Measurements from ENCODE around the gene CDKN2B. TPM values are rescaled to one million over a fixed set of nuclear protein-coding genes. Genes with fewer than 3 reads are reported as not detected.

CDKN2B gene
- total and polyA plus RNA-seq, 2 experiments from 2014 or later: 0.21 to 1.8 TPM

DNA sequence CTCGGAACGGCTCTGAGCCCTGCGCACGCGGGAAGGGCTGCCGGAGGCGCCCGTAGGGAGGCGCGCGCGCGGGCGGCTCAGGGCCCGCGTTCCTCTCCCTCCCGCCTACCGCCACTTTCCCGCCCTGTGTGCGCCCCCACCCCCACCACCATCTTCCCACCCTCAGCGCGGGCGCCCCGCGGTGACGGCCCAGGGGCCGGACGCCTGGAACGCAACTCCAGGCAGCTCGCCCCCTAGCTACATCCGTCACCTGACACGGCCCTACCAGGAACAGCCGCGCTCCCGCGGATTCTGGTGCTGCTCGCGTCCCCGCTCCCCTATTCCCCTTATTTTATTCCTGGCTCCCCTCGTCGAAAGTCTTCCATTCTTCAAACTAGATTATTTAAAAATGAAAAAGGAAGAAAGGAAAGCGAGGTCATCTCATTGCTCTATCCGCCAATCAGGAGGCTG is 14.5 kb downstream of the CDKN2B start, which contains the start of gene CDKN2B-AS1:
TSS of gene CDKN2B-AS1 (plus strand) at position 236 of the 450 bp plus-strand sequence.
- H3K9me3 ChIP-seq (ENCODE audit: low read depth): no peaks in the 10 kb centered on the region
- TF ChIP-seq, protein P1, sequence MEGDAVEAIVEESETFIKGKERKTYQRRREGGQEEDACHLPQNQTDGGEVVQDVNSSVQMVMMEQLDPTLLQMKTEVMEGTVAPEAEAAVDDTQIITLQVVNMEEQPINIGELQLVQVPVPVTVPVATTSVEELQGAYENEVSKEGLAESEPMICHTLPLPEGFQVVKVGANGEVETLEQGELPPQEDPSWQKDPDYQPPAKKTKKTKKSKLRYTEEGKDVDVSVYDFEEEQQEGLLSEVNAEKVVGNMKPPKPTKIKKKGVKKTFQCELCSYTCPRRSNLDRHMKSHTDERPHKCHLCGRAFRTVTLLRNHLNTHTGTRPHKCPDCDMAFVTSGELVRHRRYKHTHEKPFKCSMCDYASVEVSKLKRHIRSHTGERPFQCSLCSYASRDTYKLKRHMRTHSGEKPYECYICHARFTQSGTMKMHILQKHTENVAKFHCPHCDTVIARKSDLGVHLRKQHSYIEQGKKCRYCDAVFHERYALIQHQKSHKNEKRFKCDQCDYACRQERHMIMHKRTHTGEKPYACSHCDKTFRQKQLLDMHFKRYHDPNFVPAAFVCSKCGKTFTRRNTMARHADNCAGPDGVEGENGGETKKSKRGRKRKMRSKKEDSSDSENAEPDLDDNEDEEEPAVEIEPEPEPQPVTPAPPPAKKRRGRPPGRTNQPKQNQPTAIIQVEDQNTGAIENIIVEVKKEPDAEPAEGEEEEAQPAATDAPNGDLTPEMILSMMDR (IDR thresholded peaks at IDR 0.05; ENCODE audit: low read depth, low read length): no peak

DNA sequence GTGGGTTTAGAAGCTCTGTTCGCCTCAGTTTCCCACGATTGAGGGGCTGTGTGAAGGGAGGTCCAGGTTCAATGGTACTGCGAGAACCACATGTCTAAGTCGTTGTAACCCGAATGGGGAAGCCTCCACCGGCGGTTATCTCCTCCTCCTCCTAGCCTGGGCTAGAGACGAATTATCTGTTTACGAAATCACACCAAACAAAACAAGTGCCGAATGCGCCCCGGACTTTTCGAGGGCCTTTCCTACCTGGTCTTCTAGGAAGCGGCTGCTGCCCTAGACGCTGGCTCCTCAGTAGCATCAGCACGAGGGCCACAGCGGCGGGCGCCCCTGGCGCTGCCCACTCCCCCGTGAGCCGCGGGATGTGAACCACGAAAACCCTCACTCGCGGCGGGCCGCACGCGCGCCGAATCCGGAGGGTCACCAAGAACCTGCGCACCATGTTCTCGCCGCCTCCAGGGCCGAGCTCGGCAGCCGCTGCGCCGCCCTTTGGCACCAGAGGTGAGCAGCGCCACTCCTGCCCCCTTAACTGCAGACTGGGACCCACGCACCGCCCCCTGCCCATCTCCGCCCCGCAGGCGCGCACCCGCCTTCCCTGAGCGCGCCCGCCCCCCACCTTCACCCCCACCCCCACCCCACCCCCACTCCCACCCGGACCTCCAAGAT is 15.1 kb downstream of the CDKN2B start, which contains the start of gene CDKN2A:
TSS of gene CDKN2A (minus strand) at position 500 of the 663 bp plus-strand sequence.
- H3K4me3 ChIP-seq: peak within 1 kb of the TSS; percentile 40
- H3K27me3 ChIP-seq: peaks cover 100% of the 10 kb centered on the region
- DNase-seq (ENCODE audit: low read depth in 1 of 2, low spot score in 1 of 2): peak; percentile 48 to 52
- H3K36me3 ChIP-seq: no peaks in the 10 kb centered on the region
- no peaks in the 10 kb centered on the region for H3K9me3 ChIP-seq (ENCODE audit: low read depth)
- TF ChIP-seq, protein P1 (IDR thresholded peaks at IDR 0.05; ENCODE audit: low read depth, low read length): no peak
- H3K27ac ChIP-seq: no peak within 1 kb of the TSS
- no peaks in the 10 kb centered on the region for H3K4me1 ChIP-seq (ENCODE audit: low read depth)

More for the DNA sequence above, 14.5 kb downstream of the CDKN2B start, which contains the start of gene CDKN2B-AS1:
- Histone ChIP-seq H3K27me3 (peaks cover 100% of the 10 kb centered on the region), H3K4me1 (ENCODE audit: low read depth) (no peaks in the 10 kb centered on the region), H3K27ac (no peak within 1 kb of the TSS), H3K4me3 (peak within 1 kb of the TSS; percentile 40), H3K36me3 (no peaks in the 10 kb centered on the region)
- DNase-seq (ENCODE audit: low read depth in 1 of 2, low spot score in 1 of 2): peak; percentile 51 to 67

DNA sequence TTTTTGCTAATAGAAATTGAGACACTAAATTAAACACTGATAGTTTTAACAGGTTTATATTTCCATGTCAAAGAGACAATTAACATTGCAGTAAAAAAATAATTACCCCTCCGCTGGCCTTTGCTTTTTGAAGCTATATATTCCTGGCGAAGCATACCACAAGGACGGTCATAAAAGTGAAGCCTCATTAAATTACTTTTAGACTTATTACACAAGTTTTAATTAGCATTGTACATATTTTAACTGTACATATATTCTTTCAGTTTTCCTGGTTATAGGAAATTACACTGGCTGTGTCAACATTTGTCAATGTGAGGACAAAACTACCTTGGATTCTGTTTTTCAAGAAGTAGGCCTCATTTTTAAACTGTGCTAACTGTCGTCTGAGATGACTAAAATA is 16.1 kb downstream of the CDKN2B start:
- H3K36me3 ChIP-seq: no peaks in the 10 kb centered on the region
- H3K9me3 ChIP-seq (ENCODE audit: low read depth): no peaks in the 10 kb centered on the region
- H3K4me1 ChIP-seq (ENCODE audit: low read depth): no peaks in the 10 kb centered on the region
- H3K27me3 ChIP-seq: peaks cover 100% of the 10 kb centered on the region
- no peak overlapping the region for H3K4me3 ChIP-seq
- H3K27ac ChIP-seq: no peak overlapping the region
- no peak for DNase-seq (ENCODE audit: low read depth in 1 of 2, low spot score in 1 of 2)
- TF ChIP-seq, protein P1 (IDR thresholded peaks at IDR 0.05; ENCODE audit: low read depth, low read length): no peak

DNA sequence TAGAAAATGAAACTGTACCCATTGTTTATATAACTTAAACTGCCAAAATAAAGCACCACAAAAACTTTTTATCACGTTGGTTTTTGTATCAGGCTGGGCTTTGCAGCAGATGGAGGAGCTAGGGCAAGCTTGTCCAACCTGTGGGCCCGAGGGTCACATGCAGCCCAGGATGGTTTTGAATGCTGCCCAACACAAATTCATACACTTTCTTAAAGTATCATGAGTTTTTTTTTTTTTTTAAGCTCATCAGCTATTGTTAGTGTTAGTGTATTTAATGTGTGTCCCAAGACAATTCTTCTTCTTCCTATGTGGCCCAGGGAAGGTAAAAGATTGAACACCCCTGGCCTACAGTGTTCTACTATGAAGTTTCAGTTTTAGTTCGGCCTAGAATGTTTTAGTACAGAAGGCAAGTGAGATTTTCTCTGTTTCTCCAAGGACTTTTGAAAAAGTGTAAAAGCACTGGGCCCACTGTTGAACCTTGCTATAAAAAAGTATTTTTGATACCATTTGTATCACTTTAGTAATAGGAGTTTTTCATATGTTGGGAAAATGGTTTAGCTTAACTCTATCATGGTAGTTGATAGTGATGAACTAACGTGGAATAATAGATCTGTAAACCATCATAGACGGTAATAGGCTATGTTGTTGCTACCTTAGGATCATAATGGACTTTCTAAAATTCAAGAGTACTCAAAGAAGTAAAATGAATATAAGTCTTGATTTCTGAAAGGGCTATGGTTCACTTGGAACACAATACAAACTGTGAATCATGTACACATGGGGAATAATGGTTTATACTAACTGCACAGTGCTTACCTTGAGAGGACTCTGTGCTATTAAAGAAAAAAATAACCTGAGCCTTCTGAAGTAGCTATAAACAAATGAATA is 17.8 kb downstream of the CDKN2B start:
- H3K4me3 ChIP-seq: no peak overlapping the region
- TF ChIP-seq, protein P1 (IDR thresholded peaks at IDR 0.05; ENCODE audit: low read depth, low read length): no peak
- H3K27me3 ChIP-seq: peaks cover 100% of the 10 kb centered on the region
- no peak for DNase-seq (ENCODE audit: low read depth in 1 of 2, low spot score in 1 of 2)
- no peaks in the 10 kb centered on the region for H3K36me3 ChIP-seq
- no peak overlapping the region for H3K27ac ChIP-seq
- H3K9me3 ChIP-seq (ENCODE audit: low read depth): no peaks in the 10 kb centered on the region
- no peaks in the 10 kb centered on the region for H3K4me1 ChIP-seq (ENCODE audit: low read depth)

DNA sequence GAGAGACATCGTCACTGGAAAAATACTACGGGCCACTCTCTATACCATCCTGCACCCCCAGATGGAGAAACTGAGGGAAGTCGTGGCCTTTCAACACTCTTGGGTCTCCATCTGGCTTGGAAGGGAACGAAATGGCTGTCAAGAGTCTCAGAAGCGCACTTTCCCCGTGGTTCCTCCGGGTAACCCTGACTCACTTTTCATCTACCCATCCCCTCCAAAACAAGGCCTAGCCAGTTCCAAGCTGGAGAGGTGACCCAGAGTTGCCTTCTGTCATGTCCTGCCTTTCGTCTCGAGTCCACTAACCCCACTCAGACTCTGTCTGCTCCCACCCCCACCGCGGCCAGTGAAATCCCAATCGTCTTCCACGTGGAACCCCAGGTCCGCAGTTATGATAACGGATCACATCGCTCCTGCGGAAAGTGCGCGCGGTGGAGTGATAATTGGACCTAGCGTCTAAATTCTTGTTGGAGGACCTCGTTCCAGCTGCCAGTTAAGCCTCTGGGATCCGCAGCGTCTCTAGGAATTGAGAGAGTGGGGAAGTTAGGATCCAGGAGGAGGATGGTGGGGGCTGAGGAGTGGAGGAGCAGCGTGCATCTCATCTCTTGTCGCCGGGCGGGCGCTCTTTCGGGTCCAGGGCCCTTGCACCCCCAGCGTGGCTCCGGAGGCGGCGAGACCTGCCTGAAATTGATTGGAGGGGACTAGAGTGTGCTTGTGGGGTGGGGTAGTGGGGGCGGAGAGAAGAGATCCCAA is 19.5 kb downstream of the CDKN2B start:
- TF ChIP-seq, protein P1 (IDR thresholded peaks at IDR 0.05; ENCODE audit: low read depth, low read length): no peak
- H3K9me3 ChIP-seq (ENCODE audit: low read depth): no peaks in the 10 kb centered on the region
- no peak for DNase-seq (ENCODE audit: low read depth in 1 of 2, low spot score in 1 of 2)
- no peak overlapping the region for H3K27ac ChIP-seq
- peaks cover 100% of the 10 kb centered on the region for H3K27me3 ChIP-seq
- no peaks in the 10 kb centered on the region for H3K36me3 ChIP-seq
- H3K4me1 ChIP-seq (ENCODE audit: low read depth): no peaks in the 10 kb centered on the region
- H3K4me3 ChIP-seq: no peak overlapping the region

All from cardiac muscle cell (in vitro differentiated cells and primary cell).